GM18861 (cell line): Measurements from ENCODE around the gene HNRNPA3.
"Not testable (repeated sequence)": the region's sequence is repeated elsewhere in the genome, so short reads cannot be mapped to it uniquely, and the experiment has no call there.

ENCODE experiments used
- ATAC-seq: cut with Tn5 transposase; IDR thresholded peaks from one replicate; pipeline ENCODE4 v1.9.1; 2021; ENCODE audit not compliant: unreplicated experiment

The HNRNPA3 gene

GRCh38 chr2:177212106-177212890 is at the start of gene HNRNPA3:
HNRNPA3 (plus strand) TSS chr2:177212794; CDS start chr2:177212800, 6 bp downstream.
- ATAC-seq = peak; percentile 88

DNA sequence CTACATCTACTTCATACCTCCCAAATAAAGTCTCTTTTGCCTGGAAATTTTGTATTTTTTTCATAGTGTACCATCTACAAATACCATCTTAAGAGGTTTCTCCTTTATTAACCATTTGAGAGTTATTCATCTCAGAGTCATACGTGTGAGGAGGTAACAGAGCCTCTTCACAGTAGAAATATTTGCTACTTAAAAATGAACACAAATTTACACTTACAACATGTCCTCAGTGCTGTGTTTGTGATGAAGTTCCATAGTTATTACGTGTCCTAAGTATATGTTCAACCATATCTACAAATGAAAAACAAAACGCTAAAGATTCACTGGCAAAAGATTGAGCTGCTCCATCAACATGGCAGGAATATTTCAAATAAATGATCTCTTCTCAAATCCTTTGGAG is 48.5 kb upstream of the HNRNPA3 start:
- no peak for ATAC-seq

DNA sequence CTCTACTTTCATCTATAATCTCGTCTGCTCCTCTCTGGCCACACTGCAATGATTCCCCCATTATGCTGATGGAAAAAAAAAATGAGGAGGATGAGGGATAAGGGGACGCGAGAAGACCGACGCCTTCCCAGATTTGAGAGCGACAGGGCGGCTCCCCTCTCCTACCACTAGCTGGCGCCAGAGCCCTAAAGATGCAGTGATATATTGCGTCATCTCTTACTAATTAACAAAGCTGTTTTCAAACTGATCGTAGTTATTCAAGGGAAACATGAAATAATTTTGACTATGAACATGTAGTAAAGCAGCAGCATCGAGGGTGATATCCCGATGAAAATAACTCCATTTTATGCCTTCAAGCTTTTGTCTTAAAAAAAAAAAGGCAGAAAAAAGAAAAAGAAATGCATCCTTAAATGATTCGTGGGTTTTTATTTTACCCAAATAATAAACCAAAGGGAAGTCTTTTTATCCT is 48.0 kb upstream of the HNRNPA3 start:
- peak; percentile 53 for ATAC-seq

GRCh38 chr2:177165061-177165583 is 47.5 kb upstream of the HNRNPA3 start:
- ATAC-seq = no peak

- peak; percentile 49 for ATAC-seq
Measured at GRCh38 chr2:177165721-177166711, 46.6 kb upstream of the HNRNPA3 start.

- peak; percentile 53 for ATAC-seq
Measured at GRCh38 chr2:177169810-177170514, 42.6 kb upstream of the HNRNPA3 start.

GRCh38 chr2:177171418-177171865 is 41.2 kb upstream of the HNRNPA3 start:
- ATAC-seq = no peak

- ATAC-seq = no peak
Measured at GRCh38 chr2:177172034-177172880, 40.3 kb upstream of the HNRNPA3 start.

GRCh38 chr2:177174486-177174885 is 38.1 kb upstream of the HNRNPA3 start:
- no peak for ATAC-seq

- no peak for ATAC-seq
Measured at GRCh38 chr2:177175917-177176668, 36.5 kb upstream of the HNRNPA3 start.

DNA sequence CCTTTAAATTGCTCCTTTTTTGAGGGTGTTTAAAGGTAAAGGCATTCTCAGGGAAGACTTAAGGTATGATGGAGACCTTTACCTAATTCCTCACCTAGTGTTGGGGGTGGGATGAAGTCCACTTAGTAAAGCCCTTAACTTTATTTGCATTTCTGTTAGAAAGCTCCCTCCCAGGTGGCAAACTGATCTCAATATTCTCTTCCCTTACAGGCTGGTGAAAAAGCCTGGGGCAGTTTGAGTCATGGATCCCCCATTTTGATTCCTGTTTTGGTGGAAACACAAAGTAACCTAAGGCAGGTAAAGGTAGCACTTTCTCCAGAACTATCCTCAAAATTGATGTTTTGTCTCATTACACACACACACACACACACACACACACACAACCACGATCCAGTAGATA is 33.8 kb upstream of the HNRNPA3 start:
- no peak for ATAC-seq

- no peak for ATAC-seq
Measured at GRCh38 chr2:177179227-177179626, 33.4 kb upstream of the HNRNPA3 start.

GRCh38 chr2:177179671-177180070 is 32.9 kb upstream of the HNRNPA3 start:
- not testable (repeated sequence) for ATAC-seq

DNA sequence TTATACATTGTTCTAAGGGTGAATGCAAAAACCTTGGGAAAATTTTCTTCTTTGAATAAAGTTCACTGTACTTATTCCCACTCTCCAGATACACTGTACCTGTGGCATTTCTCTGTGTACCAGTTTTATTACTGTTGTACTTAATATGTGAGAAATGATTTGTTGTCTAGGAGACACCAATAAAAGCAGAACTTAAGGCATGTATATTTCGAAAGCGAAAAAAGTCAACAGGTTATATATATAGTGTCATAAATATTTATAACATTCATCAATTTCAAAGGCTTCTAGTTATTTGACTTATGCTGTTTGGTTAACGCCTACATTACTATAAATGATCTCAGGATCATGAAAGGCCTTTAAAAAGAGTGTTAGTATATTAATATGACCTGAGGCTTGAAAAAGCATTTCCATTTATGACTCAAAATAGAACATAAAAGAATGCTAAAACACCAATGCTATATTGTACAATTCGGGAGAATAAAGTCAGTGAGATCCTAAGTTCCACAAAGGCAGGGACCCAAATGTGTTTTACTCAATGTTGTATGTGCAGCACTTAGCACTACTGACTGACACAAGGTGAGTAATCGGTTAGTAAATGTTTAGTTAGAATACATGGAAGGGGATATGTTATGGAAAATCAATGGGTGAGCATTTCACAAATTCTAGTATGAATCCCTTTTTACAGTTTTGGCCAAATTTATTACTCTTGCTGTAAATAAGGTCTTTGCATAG is 32.2 kb upstream of the HNRNPA3 start:
- ATAC-seq = no peak

DNA sequence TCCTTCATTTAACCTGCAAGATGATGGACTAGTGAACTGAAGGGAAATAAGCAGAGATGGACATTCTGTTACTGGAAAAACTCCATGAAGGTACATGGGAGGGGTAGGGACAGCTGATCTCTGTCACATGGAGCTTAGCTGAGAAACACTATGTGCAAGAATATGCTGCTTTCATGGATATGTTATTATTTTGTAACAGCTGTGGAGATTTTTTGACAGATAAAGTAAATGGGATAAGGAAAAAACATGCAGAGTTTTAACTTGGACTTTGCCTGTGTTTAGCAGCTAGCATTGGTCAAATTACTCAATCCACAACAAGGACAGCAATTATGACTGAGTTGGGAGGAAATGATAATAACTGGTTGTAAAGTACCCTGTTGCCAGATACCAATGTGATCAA is 28.7 kb upstream of the HNRNPA3 start:
- no peak for ATAC-seq

- no peak for ATAC-seq
Measured at GRCh38 chr2:177184606-177185005, 28.0 kb upstream of the HNRNPA3 start.

GRCh38 chr2:177186038-177186437 is 26.6 kb upstream of the HNRNPA3 start:
- not testable (repeated sequence) for ATAC-seq

DNA sequence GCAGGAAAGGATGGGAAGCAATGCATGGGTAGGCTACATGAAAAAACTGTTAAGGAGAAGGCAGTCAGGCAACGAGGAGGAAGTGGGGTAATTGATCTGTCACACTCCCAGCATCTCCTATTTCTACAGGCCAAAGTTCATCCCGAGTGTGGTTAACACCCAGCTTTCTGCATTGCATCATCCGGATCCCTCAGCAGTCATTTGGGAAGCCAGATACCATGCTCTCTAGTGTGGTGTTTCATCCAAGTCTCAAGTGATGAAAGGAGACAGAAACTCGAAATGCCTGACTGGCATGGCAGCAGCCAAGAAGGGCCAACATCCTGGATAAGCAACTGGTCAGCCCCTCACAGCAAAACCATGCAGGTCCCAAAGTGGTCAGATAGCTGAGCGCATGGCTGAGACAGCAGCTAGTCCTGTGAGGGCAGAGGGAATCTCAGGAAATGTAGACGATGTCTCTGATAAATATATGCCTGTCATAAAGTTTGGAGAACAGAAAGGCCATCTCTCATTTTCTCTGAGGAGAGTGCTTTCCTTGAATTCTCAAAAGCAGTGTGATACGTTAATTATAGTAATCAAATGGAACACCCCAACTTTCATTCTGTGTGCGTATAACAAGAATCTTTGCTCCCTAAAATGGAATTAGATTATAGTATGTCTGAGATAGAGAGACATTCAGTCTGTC is 24.8 kb upstream of the HNRNPA3 start:
- no peak for ATAC-seq
